HG02884 (cell line): ENCODE measurements around the gene DLG1.

Experiments used
- ATAC-seq: cut with Tn5 transposase; IDR thresholded peaks from one replicate; pipeline ENCODE4 v1.9.1; 2021; ENCODE audit warnings: mild to moderate bottlenecking, moderate library complexity; ENCODE audit not compliant: unreplicated experiment

Gene DLG1

DNA sequence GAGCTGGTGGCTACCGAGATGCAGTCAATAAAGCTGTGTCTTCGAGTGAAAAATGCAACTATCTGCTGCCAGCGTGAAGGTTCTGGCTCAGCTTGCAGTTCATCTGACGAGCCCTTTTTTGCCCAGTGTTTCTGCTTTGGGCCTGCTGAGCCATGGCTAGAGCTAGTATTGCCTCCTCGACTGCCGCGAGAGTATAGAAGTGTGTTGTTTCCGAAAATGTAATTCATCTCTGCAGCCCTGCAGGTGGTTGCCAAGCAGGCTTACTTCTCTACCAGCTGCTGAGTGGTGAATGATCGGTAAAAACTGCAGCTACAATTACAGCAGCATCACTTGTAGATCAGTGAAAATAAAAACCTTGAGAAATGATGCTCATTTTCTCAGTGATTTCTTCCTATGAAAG lies 114.8 kb downstream of the DLG1 start:
- ATAC-seq: no peak

DNA sequence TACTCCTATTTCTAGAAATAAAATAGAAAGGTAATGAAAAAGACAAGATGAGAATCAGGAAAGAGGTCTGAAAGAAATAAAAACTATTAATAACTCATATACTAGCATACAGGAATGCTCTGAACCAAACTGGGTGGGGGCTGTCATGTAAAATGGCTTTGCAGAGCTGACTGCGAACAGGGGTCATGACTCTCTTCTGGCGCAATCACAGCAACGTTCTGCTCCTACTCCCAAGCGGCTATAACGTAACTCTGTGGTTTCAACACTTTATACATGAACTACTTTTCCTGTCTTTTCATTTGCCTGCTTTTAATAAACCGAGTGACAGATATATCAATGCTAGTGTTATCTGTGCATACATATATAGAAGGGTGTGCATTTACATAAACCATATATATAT lies 116.7 kb downstream of the DLG1 start:
- no peak for ATAC-seq

GRCh38 chr3:197178998-197179397 lies 119.4 kb downstream of the DLG1 start:
- ATAC-seq: no peak

DNA sequence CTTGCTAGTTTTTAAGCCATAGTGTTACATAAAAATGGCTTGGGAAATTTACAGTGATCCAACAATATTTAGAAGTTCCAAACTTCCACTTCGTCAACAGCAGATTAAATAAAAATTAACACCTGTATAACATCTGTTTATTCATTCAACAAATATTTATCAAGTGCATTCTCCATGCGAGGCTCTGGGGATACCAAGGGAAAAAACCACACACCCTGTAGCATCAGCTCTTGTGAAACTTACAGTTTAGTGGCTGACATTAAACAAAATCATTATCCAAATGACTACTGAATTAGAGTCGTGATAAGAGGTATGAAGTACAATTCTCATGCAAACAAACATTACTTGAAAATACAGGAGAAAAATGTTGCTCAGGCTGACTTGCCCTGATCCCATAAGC lies 122.9 kb downstream of the DLG1 start:
- no peak for ATAC-seq

DNA sequence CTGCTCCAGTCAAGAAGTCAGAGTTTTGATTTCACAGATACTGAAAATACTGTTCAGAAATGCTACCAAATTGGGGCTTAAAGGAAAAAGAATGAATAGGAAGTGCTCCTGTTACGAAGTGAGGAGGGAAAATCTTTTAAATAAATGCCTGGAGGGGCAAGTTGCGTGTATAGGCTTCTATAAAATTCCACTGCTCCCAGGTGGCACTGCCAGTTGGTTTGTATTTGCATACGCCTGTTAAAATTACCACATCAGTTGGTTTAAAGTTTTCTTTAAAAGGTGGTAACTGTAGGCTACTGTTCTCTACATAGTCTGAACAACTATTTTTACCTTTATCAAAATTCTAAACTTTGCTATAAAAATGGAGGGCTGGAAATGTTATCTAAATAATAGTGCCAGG lies 123.5 kb downstream of the DLG1 start:
- no peak for ATAC-seq

DNA sequence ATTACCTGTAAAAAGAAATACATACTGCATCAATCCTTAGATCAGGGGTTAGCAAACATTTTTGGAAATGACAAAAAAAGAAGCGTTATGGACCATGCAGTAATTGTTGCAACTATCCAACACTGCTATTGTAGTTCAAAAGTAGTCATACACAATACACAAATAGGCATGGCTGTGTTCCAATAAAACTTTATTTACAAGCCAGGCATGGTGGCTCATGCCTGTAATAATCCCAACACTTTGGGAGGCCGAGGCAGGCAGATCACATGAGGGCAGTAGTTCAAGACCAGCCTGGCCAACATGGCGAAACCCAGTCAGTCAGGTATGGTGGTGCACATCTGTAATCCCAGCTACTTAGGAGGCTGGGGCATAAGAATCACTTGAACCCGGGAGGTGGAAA lies 124.8 kb downstream of the DLG1 start:
- ATAC-seq: no peak

DNA sequence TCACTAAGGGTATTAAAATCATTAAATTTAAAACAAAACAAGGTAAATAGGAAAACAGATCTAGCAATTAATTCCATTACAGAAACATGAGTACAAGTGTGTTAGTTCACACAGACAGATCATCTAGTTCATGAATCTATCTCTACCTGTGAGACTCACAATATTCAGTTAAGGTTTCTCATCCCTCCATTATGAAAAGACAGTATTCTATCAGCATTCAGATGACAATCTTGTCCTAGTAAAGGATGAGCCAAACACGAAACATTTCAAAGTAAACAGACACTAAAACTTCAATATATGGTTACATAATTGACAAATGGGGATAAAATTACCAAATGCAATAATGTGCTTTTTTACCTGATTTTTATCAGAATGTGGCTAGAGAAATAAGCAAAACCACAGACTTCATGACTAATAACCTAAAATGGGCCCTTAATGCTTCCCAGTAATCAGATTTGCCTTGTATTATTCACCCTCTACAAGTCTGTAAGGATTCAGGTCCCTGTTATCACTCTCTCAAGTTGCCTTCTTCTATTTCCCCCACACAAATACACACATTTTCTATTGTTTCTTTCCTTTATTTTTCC lies 126.8 kb downstream of the DLG1 start:
- no peak for ATAC-seq

DNA sequence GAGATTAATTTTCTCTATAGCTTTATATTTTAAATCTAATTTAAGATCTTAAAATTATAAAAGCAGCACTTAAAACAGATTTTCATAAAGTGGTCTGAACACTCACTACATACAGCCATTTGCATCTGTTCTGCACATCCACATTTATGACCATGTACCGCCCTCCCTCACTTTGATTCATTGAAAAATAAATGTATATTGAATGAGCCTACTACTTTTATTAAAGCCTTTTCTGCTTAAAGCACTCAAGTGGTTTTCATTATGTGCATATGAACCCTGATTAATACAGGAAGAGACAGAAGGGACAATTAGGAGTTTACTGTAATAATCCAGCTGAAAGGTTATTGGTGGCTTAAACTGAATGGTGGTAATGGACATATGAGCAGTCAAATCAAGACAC lies 129.4 kb downstream of the DLG1 start:
- no peak for ATAC-seq

DNA sequence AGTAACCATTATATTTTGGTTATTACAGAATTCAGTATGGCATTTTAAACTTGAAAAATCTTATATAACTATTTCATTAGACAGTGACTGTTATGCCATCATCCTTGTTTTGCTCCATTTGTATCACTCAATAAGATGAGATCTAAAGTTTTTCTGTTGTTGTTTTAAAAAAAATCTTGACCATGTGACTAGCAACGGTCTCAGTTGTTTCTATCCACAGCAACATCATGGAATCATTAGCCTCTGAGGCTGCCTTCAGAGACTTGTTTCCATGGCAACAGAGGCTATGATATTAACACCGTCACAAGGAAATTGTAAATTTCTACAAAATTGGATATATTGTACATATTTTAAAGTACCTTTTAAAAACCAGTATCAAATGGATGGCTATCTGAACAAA lies 129.8 kb downstream of the DLG1 start:
- no peak for ATAC-seq

DNA sequence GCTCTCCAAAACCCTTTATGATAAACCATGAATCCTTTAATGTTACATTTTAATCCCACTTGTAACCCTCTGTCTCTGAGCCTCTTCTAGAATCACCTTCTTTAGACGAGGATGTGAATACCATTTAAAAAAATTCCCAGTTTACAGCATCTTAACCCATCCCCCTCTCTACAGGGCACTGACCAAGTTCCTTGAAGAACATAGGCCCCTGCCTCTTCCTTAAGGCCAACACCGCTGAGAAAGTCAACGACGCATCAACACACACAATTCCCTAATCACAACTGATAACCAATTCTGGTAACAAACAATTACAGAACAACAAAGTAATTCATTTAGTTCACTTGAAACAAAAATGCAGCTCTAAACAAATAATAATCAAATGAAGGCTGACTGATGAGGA lies 130.3 kb downstream of the DLG1 start:
- ATAC-seq: no peak

GRCh38 chr3:197167549-197167948 lies 130.9 kb downstream of the DLG1 start:
- no peak for ATAC-seq

DNA sequence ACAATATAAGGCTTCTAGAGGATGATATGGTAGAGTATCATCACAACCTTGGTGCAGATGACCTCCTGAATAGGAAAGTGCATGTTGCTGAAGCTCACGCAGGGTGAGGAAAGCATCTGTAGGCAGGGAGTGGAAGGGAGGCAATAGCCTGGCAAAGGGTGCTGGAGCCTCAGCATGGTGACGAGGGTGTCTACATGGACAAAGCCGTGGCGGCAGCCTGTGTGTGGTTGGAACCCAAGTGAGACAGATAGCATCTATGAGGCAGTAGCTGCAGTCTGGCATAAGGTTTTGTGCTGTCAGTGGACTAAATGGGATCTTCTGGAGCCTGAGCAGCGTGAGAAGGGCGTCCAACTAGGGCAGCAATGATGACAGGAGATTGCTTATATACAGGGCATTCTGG lies 132.5 kb downstream of the DLG1 start:
- ATAC-seq: no peak

- no peak for ATAC-seq
These were observed 143.4 kb downstream of the DLG1 start for GRCh38 chr3:197155046-197155445.

DNA sequence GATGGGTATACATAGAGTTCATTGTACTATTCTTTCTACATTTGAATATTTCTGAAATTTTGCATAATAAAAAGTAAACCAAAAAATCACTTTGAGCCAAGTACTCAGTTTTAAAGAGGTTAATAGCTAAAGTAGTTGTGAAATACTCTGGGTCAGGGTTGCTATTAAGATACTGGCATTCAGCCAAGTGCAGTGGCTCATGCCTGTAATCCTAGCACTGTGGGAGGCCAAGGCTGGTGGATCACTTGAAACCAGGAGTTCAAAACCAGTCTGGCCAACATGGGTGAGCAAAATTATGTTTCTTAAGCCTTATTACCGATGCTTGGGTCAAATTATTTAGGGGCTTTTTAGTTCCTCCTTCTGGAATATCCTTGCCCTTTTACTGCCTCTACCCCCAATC lies 146.8 kb downstream of the DLG1 start:
- ATAC-seq: no peak

DNA sequence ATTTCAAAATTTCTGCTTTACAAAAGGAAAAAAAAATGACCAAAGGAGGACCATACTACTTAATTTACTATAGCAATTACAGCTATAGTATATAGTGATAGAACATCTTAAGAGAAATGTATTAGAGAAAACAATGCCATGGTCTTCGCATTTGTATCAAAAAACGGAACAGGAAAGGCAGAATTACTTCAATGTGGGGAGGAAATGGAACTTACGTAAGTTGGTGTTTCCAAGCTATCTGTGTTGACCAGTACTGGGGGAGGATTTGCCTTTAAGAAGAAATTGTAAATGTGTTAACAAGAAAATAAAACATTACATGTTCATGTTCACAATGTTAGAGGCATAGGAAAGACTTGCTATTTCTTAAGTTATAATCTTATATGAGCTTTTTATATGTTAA lies 148.9 kb downstream of the DLG1 start:
- no peak for ATAC-seq

GRCh38 chr3:197144188-197144587 lies 154.2 kb downstream of the DLG1 start:
- no peak for ATAC-seq

DNA sequence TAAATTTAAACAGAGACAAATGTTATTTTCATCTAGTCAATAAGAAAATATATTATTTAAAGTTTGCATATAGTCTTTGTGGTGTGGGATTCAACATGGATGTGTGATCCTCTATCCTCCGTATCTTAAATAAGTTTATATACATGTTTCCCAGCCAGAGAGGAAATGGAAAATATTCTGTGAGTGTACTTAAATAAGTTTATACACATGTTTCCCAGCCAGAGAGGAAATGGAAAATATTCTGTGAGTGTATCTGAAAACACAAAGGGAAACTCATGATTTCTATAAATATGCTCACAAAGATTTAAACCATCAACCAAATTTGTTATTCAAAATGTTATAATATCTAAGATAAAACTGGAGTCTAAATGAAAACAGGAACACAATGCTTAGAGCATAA lies 158.8 kb downstream of the DLG1 start:
- ATAC-seq: no peak

DNA sequence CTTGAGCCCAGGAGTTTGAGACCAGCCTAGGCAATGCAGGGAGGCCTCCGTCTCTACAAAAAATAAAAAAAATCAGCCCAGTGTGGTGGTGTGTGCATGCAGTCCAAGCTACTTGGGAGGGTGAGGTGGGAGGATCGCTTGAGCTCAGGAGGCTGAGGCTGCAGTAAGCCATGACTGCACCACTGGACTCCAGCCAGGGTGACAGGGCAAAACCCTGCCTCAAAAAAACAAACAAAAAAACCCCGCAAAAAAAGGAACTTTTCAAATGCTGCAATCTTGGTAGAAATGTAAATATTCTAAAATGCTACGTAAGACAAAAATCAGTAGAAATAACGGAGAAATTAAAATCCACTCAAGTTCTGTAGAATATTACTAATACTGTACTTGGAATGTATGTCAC lies 160.7 kb downstream of the DLG1 start:
- no peak for ATAC-seq

- ATAC-seq: no peak
These were observed 161.7 kb downstream of the DLG1 start for GRCh38 chr3:197136744-197137143.

GRCh38 chr3:197135212-197135611 lies 163.2 kb downstream of the DLG1 start:
- ATAC-seq: no peak

- ATAC-seq: no peak
These were observed 165.4 kb downstream of the DLG1 start for GRCh38 chr3:197132916-197133530.

DNA sequence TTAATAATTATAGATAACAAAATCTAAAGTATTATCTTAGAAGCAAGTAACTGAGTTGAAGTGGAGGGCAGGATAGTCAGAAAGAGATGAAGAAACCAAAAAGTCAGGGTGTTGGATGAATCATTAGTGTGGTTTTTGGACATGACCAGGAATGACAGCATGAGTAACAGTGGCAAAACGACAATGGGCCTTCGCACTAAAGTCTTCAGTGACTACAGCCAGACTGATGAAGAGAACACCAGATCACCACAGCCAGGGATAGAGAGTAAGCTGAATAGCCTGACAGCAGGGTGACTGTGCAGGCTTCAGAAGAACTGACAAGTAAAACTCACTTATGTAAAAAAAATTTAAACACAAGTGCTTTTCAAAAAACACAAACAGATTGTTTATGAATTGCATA lies 172.8 kb downstream of the DLG1 start:
- ATAC-seq: no peak

DNA sequence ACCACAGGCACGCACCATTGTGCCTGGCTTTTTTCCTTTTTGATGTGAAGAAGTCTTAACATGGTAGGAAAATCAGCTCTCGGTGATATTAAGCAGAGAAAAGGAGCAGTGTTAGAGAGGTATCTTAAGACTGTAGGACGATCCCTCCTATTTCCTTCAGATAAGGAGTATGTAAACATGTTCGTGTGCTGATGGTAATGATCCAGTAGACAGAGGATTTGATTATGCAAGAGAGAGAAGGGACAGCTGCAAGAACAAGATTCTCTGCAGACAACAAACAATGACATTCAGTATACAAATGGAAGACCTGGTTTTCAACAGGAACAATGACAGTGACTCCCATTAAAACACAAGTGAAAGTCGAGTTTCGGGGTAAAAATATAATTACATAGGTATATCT lies 173.7 kb downstream of the DLG1 start:
- no peak for ATAC-seq
